Pancreas (tissue), 10 donors: Measurements from ENCODE around the gene JSRP1. TPM values are rescaled to one million over a fixed set of nuclear protein-coding genes. Genes with fewer than 3 reads are reported as not detected.

Experiments
- ATAC-seq, 4 donors: fragments of 200-7000 bp; cut with Tn5 transposase; one replicate each; pipeline versions ENCODE4 v1.8.0 to v1.9.1; 2020; ENCODE audit warnings: mild to moderate bottlenecking in 4 of 4, moderate library complexity in 4 of 4
- DNase-seq, 6 donors: peaks; one replicate each; pipeline ENCODE4 v3.0.0-alpha.2; 2020
- FAIRE-seq: peaks from 2 replicates; lab custom pipeline; 2012; peaks lifted over from hg19 to GRCh38; lab: Jason Lieb, UNC
- H3K27ac ChIP-seq, 4 donors: fragments of 200-600 bp; sonication (generic); 1 replicate in 3 of 4; 2 replicates in 1 of 4; pipeline versions ENCODE4 v1.5.0 to v1.8.0; 2020
- H3K27me3 ChIP-seq, 4 donors: fragments of 200-600 bp; one replicate each; pipeline ENCODE4 v1.8.0; 2021
- H3K36me3 ChIP-seq, 3 donors: fragments of 200-600 bp; sonication (generic) in 1 of 3; one replicate each; pipeline versions ENCODE4 v1.5.0 to v1.8.0; 2020 to 2021
- H3K4me1 ChIP-seq, 3 donors: fragments of 200-600 bp; one replicate each; pipeline ENCODE4 v1.8.0; 2021
- H3K4me3 ChIP-seq, 4 donors: fragments of 200-600 bp; sonication (generic) in 2 of 4; one replicate each; pipeline versions ENCODE4 v1.5.0 to v1.8.0; 2020 to 2021
- H3K9me3 ChIP-seq, 4 donors: fragments of 200-600 bp; one replicate each; pipeline ENCODE4 v1.8.0; 2021
- CTCF ChIP-seq, 4 donors: fragments of 200-600 bp; sonication (generic) in 3 of 4; IDR thresholded peaks; one replicate each; pipeline versions ENCODE4 v1.5.0 to v1.8.0; 2021; ENCODE audit warnings: antibody characterized with exemption in 4 of 4
- WGBS, 2 donors: extraction: QIAGEN DNeasy Blood & Tissue Kit; methylation state at CpG; one replicate each; pipeline ENCODE4 v1.1.7; 2013; 5-methylcytosine and 5-hydroxymethylcytosine counted together
- intact Hi-C, 3 donors: fragments of 100-400 bp; cut with DNase I; formaldehyde crosslinking; loops; one replicate each; pipeline versions ENCODE4 v1.11.1 to v1.14.2; 2022
- polyA plus RNA-seq, 2 donors: library from polyadenylated mRNA; stranded (reverse); fragments of 200-250 nt; gene quantifications; one replicate each; pipeline ENCODE4 v1.2.3, GENCODE V29; 2013
- total RNA-seq, 6 donors: library from RNA; stranded (reverse); fragmentation: NEBNext Ultra II Directional in 4 of 6; extraction: Animal tissue kit (Norgen Biotek cat#: 25700) in 4 of 6; gene quantifications; one replicate each; pipeline versions ENCODE4 v1.2.1 to v1.2.4, GENCODE V29; 2021 to 2023
- donor health status: healthy with polysubstance abuse.
- donor health status: DM: no; HTN: no; CAD: no; lungs with moderate emphysema.
- donor health status: DM: no; HTN: no; CAD: no.
- donor health status: control.
- donor health status: control.
- donor health status: Bipolar disorder and iron deficiency.
- donor health status: DM: yes; HTN: yes; CAD: no.
- donor health status: DM: no; HTN: no; CAD: no.
- donor health status: DM: no; HTN: no; CAD: no.
- donor health status: DM: yes; HTN: yes; CAD: no.

JSRP1 gene
- total and polyA plus RNA-seq, 8 donors: 0.29 to 4.0 (median 1.0) TPM; not detected in 2

- Histone ChIP-seq H3K9me3 (no peaks in the 10 kb centered on the region), H3K4me3 (no peak overlapping the region), H3K27me3 (no peaks in the 10 kb centered on the region), H3K27ac (no peak overlapping the region), H3K36me3 (peaks cover 4 to 72% (median 6%) of the 10 kb centered on the region in 3 donors), H3K4me1 (no peaks in the 10 kb centered on the region)
- no peak for ATAC-seq
- intact Hi-C loops: loop anchor here in 1 of 3 donors (10.0 kb wide), 1 partner anchor 52 kb away; no protein-coding TSS in a partner anchor
- WGBS, 2 donors: 96 to 98% methylated on average over 39 to 53 of the region's 53 CpGs
- no peak for FAIRE-seq
- no peak for DNase-seq
- no peak for TF ChIP-seq CTCF (IDR thresholded peaks at IDR 0.05)
Measured at GRCh38 chr19:2226840-2227360, 29.3 kb downstream of the JSRP1 start.

DNA sequence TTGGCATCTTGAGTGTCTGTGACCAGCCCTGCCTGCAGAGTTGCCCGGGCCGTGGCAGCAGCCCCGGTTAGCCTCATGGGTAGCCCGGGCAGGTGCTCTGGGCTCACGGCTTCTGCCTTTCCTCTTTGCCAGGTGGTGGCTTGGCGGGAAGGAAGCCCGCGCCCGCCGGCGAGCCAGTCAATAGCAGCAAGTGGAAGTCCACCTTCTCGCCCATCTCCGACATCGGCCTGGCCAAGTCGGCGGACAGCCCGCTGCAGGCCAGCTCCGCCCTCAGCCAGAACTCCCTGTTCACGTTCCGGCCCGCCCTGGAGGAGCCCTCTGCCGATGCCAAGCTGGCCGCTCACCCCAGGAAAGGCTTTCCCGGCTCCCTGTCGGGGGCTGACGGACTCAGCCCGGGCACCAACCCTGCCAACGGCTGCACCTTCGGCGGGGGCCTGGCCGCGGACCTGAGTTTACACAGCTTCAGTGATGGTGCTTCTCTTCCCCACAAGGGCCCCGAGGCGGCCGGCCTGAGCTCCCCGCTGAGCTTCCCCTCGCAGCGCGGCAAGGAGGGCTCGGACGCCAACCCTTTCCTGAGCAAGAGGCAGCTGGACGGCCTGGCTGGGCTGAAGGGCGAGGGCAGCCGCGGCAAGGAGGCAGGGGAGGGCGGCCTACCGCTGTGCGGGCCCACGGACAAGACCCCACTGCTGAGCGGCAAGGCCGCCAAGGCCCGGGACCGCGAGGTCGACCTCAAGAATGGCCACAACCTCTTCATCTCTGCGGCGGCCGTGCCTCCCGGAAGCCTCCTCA lies 30.0 kb downstream of the JSRP1 start:
- intact Hi-C loops: loop anchor here in 1 of 3 donors (10.0 kb wide), 1 partner anchor 51 kb away; no protein-coding TSS in a partner anchor
- Histone ChIP-seq H3K9me3 (no peaks in the 10 kb centered on the region), H3K4me3 (no peak overlapping the region), H3K27me3 (no peaks in the 10 kb centered on the region), H3K4me1 (no peaks in the 10 kb centered on the region), H3K36me3 (peaks cover 4 to 76% (median 6%) of the 10 kb centered on the region in 3 donors), H3K27ac (no peak overlapping the region)
- TF ChIP-seq CTCF (IDR thresholded peaks at IDR 0.05): no peak
- ATAC-seq (no peak), DNase-seq (peak in 1 of 6 donors; percentile 25), FAIRE-seq (no peak)
- 93 to 94% methylated on average over 52 to 59 of the region's 59 CpGs for WGBS, 2 donors

GRCh38 chr19:2225415-2226050 lies 30.7 kb downstream of the JSRP1 start:
- ATAC-seq: no peak
- no peak for DNase-seq
- Histone ChIP-seq H3K4me3 (no peak overlapping the region), H3K4me1 (no peaks in the 10 kb centered on the region), H3K36me3 (peaks cover 4 to 78% (median 6%) of the 10 kb centered on the region in 3 donors), H3K9me3 (no peaks in the 10 kb centered on the region), H3K27me3 (no peaks in the 10 kb centered on the region), H3K27ac (peak overlapping the region in 1 of 4 donors; percentile 26)
- TF ChIP-seq CTCF (IDR thresholded peaks at IDR 0.05): no peak
- no peak for FAIRE-seq
- WGBS, 2 donors: 90 to 92% methylated on average over 26 to 32 of the region's 32 CpGs
- intact Hi-C loops: loop anchor here in 1 of 3 donors (10.0 kb wide), 1 partner anchor 51 kb away; no protein-coding TSS in a partner anchor

DNA sequence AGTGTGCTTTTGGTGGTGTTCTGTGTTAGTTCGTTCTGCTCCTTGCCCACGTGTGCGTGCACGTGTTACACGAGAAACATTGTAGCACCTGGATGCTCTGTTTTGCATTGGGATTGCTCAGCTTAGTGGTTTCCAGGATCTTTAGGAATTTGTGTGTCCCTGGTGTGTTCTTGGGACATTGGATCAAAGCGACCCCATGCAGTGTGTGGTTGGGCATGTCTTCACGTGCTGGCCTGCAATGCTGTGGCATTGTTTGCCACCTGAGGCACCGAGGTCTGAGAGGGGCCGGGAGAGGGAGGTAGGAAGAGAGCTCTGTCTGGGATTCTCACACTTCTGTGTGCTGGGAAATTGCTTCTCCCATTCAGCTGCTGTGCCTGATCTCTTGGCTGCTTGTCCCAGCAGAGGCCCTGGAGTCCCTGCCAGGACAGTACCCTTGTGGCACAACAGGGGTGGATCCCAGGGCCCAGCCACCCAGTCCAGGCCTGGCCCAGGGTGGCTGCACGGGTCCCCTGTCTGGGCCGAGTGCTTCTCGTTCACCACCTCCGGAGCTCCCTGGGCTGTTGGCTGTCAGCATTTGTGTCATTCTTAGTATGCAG lies 31.4 kb downstream of the JSRP1 start:
- Histone ChIP-seq H3K4me1 (no peaks in the 10 kb centered on the region), H3K27me3 (no peaks in the 10 kb centered on the region), H3K9me3 (no peaks in the 10 kb centered on the region), H3K4me3 (no peak overlapping the region), H3K27ac (peak overlapping the region in 2 of 4 donors; percentile 10 to 26), H3K36me3 (peaks cover under 1 to 78% (median 4%) of the 10 kb centered on the region in 3 donors)
- ATAC-seq (peak; percentile 6 to 70 (median 58)), DNase-seq (peak in 1 of 6 donors; percentile 71), FAIRE-seq (no peak)
- no peak for TF ChIP-seq CTCF (IDR thresholded peaks at IDR 0.05)
- 40 to 58% methylated on average over 13 of the region's 13 CpGs for WGBS, 2 donors
- intact Hi-C loops: loop anchor here in 1 of 3 donors (10.0 kb wide), 1 partner anchor 50 kb away; no protein-coding TSS in a partner anchor
